LNCaP clone FGC (cell line): ENCODE data around the gene XPO6.

Experiments
- DNase-seq: peaks from one replicate; pipeline ENCODE4 v3.0.0-alpha.2; 2011; ENCODE audit warnings: low read depth
- H3K4me3 ChIP-seq: 2 replicates; pipeline ENCODE4 v1.5.1; 2011; ENCODE audit warnings: mild to moderate bottlenecking, low read depth, low read length, control low read depth
- TF ChIP-seq, protein P1 (sequence below): IDR thresholded peaks from 2 replicates; pipeline ENCODE4 v1.5.1; 2012; ENCODE audit warnings: mild to moderate bottlenecking; ENCODE audit not compliant: control insufficient read depth, insufficient read depth; ENCODE audit errors: extremely low read depth

The XPO6 gene

DNA sequence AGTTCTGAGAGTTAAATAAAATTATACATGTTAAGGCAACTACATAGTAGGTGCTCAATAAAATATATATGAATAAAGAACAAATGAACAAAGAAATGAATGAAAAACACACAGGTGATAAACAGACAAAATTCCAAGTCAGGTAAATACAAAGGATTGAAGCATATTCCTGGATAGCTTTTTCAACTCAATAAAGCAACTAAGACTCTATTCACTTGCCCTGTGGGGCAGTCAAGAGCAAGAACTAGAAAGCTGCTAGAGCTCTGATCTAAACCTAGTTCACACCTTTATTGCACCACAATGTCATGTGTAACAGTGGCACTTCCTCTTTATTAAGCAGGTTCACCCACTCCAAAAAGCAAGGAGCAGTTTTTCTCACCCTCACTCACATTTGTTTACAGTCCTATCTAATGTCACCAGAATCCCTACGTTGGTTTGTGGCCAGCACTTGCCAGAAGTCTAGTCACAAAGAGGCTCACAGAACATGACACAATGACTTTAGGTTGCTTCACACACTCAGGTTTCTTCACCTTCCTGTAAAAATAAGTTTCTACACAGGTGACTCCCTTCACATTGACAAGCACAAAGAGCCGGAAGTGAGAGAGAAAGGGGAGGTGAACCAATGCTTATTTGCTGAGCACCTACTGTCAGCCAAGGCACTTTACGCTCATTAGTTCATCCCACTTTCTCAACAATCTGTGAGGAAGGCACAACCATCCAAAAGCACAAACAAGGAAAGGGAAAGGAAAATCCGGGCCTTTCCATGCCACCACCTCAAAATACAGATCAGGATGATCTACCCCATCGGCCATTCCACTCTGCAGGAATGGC, 70.8 kb downstream of the XPO6 start:
- peak; percentile 23 for DNase-seq
- no peak overlapping the region for H3K4me3 ChIP-seq
- TF ChIP-seq, protein P1, sequence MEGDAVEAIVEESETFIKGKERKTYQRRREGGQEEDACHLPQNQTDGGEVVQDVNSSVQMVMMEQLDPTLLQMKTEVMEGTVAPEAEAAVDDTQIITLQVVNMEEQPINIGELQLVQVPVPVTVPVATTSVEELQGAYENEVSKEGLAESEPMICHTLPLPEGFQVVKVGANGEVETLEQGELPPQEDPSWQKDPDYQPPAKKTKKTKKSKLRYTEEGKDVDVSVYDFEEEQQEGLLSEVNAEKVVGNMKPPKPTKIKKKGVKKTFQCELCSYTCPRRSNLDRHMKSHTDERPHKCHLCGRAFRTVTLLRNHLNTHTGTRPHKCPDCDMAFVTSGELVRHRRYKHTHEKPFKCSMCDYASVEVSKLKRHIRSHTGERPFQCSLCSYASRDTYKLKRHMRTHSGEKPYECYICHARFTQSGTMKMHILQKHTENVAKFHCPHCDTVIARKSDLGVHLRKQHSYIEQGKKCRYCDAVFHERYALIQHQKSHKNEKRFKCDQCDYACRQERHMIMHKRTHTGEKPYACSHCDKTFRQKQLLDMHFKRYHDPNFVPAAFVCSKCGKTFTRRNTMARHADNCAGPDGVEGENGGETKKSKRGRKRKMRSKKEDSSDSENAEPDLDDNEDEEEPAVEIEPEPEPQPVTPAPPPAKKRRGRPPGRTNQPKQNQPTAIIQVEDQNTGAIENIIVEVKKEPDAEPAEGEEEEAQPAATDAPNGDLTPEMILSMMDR, result no peak

DNA sequence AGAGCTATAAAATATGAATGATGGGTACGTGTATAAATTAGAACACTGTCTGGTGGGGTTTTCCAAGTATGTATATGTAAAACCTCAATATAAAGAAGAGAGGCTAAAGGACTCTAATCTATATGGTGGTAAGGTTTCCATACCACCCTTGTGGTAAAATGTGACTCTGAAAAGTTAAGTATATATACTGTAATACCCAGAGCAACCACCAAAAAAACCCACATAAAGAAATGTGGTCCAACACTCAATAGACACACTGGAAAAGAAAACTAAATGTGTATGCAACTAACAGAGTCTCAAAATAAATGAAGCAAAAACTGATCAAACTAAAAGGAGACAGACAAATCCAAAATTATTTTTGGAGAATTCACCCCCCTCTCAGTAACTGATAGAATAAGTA, 72.2 kb downstream of the XPO6 start:
- no peak for DNase-seq
- TF ChIP-seq, protein P1, result no peak
- no peak overlapping the region for H3K4me3 ChIP-seq

DNA sequence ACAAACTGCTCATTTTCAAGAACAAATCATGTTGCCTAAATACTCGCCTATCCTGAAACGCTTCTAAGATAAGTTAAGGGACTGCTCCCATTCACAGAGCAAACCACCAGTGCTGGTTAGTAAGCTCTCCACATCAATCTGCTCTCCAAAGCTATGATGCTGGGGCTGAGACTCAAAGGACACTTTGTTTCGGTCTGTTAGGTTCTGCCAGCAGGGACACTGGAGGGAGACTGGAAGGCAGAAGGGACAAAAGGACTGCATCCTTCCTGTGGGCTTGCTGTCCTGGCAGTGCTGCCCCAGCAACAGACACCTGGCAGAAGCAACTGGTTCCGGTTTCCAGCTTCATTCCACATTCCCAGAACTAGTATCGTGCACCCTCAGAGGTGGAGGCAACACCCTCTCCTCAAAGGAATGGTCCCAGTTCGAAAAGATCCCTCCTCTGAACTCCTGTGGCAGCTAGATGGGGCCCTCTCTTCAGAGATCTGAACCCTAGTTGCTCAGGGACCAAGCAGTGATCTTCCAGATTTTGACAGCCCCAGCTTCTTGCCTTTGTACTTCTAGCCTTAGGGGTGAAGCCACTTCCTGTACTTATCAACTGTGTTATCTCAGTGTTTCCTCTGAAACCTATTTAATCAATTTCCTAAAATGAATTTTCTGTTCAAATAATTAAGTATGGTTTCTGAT, 74.9 kb downstream of the XPO6 start:
- TF ChIP-seq, protein P1, result no peak
- no peak overlapping the region for H3K4me3 ChIP-seq

DNA sequence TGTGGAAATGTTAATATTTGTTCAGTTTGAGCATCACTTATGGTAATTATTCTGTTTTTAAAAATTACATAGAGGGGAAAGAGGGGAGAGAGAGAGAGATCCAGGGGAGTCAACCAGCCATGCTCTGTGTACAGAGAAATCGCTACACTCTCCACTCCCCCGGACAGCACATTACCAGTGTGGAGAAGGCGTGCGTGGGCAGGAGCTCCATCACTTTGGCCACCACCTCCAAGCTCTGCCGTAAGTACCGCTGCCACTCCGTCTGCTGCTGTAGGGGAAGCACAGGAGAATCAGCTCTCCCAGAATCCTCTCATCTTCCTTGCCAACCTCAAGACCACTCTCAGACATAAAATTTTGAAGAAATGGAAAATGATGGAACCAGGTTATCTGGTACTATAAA, 78.1 kb downstream of the XPO6 start:
- DNase-seq, result no peak
- no peak overlapping the region for H3K4me3 ChIP-seq
- TF ChIP-seq, protein P1, result no peak

More for the DNA sequence above, 74.9 kb downstream of the XPO6 start:
- no peak for DNase-seq

DNA sequence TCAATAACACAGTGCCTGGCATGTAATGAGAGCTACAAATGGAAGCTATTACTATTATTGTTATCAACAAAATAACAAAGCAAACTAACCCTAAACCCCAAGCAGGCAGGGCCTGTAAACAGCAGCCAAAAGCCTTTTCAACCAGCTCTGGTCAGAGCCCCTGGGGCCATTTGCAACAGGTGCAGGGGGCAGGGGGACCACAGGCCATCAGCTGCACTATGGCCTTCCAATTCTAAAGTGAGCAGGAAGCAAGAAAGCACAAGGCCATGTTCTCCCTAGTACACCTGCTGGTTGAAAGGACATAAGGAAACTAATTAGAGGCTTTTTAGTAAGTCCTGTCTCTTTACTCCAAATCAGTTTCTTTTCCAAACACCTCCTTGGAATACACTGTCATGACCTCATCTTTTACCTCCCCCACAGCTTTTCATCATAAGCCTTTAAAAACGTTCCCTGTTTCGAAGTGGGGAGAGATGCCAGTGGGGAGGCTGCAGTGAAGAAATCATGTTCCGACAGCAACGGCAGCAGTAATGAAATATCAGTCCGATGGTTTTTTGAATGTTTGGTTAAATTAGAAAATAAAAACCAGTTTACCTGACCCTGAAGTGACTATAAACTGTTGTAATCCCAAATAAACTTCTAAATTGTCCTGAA, 79.9 kb downstream of the XPO6 start:
- TF ChIP-seq, protein P1, result no peak
- no peak for DNase-seq
- no peak overlapping the region for H3K4me3 ChIP-seq

DNA sequence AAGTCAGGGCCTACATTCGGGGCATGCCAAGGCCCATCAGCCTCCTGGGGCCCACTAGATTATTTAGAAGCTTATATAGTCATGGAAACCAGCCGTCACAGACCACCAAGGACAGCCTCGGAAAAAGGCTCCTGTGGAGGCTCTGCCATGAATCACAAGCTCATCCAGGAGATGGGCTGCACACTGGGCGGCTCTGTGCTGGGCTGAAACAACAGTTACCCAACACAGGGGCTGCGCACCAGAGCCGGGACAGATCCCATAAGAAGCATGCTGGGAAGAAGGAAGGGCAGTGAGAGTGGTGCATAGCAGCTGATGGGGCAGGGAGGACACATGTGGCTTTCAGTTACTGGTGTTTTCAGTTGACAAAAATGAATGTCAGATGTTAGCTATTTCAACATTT, 80.6 kb downstream of the XPO6 start:
- no peak for DNase-seq
- no peak overlapping the region for H3K4me3 ChIP-seq
- TF ChIP-seq, protein P1, result no peak
